ENCODE measurements around the gene SCPEP1. TPM values are rescaled to one million over a fixed set of nuclear protein-coding genes. Genes with fewer than 3 reads are reported as not detected.

SCPEP1 gene
- polyA plus RNA-seq, 1 of the 3 experiments (the other 2 are of a cell fraction), result 99.6 TPM

- Histone ChIP-seq H3K4me3 (ENCODE audit: low read depth in 2 of 2, low read length in 1 of 2) (no peak overlapping the region), H3K9me2 (no peaks in the 10 kb centered on the region), H3K4me1 (ENCODE audit: control insufficient read depth in 1 of 2, insufficient read depth in 2 of 2, low read depth in 1 of 2, low read length in 1 of 2) (peaks cover 0 to 5% of the 10 kb centered on the region in 2 experiments; a peak in 1 of 4 replicates), H2AFZ (ENCODE audit: low read depth) (no peak overlapping the region), H3K79me2 (ENCODE audit: insufficient read depth) (no peaks in the 10 kb centered on the region), H3K36me3 (replicated peaks in 1 of 2; ENCODE audit: control insufficient read depth in 1 of 2, insufficient read depth in 2 of 2, low read length in 1 of 2) (peaks cover 0 to 2% of the 10 kb centered on the region in 2 experiments), H3K9me3 (no peaks in the 10 kb centered on the region), H3K9ac (no peak overlapping the region), H3K4me2 (no peak overlapping the region), H3K27me3 (ENCODE audit: insufficient read depth) (no peaks in the 10 kb centered on the region), H3K27ac (ENCODE audit: low read depth in 2 of 2, low read length in 1 of 2) (no peak overlapping the region), H4K20me1 (ENCODE audit: insufficient read depth) (no peaks in the 10 kb centered on the region), H3F3A (replicated peaks; ENCODE audit: insufficient read depth) (no peaks in the 10 kb centered on the region)
- ChIA-PET CTCF (interaction anchor here (0.7 to 2.7 kb wide), 7 partner anchors 10 to 187 kb away, joined by 3 to 6 read pairs (median 3); no protein-coding TSS in a partner anchor), POLR2A (no interaction called here)
- no peak for DNase-seq
- no peak for TF ChIP-seq RCOR1 (IDR thresholded peaks at IDR 0.05; ENCODE audit: low read length)
- TF ChIP-seq FOSL2 (IDR thresholded peaks at IDR 0.05; ENCODE audit: borderline replicate concordance, low read depth), result no peak
- no peak for TF ChIP-seq NRF1 (IDR thresholded peaks at IDR 0.05; ENCODE audit: low read depth, low read length)
- TF ChIP-seq POLR2AphosphoS5 (IDR thresholded peaks at IDR 0.05; ENCODE audit: low read depth, low read length), result no peak
- WGBS (ENCODE audit: low lambda C conversion rate), result 94% methylated on average over 2 of the region's 2 CpGs
These were observed 28.1 kb downstream of the SCPEP1 start for GRCh38 chr17:57006040-57006439.

- ChIA-PET CTCF (interaction anchor here (0.6 to 2.7 kb wide), 11 partner anchors 11 to 190 kb away, joined by 3 to 29 read pairs (median 5); partner anchors contain the start of gene COIL), POLR2A (no interaction called here)
- no peak for DNase-seq
- peaks cover 0 to 5% of the 10 kb centered on the region in 2 experiments; a peak in 1 of 4 replicates for H3K4me1 ChIP-seq (ENCODE audit: control insufficient read depth in 1 of 2, insufficient read depth in 2 of 2, low read depth in 1 of 2, low read length in 1 of 2)
- no peaks in the 10 kb centered on the region for H3K9me3 ChIP-seq
- H3F3A ChIP-seq (replicated peaks; ENCODE audit: insufficient read depth), result no peaks in the 10 kb centered on the region
- no peak overlapping the region for H2AFZ ChIP-seq (ENCODE audit: low read depth)
- TF ChIP-seq FOSL2 (IDR thresholded peaks at IDR 0.05; ENCODE audit: borderline replicate concordance, low read depth), result no peak
- TF ChIP-seq, protein P1, sequence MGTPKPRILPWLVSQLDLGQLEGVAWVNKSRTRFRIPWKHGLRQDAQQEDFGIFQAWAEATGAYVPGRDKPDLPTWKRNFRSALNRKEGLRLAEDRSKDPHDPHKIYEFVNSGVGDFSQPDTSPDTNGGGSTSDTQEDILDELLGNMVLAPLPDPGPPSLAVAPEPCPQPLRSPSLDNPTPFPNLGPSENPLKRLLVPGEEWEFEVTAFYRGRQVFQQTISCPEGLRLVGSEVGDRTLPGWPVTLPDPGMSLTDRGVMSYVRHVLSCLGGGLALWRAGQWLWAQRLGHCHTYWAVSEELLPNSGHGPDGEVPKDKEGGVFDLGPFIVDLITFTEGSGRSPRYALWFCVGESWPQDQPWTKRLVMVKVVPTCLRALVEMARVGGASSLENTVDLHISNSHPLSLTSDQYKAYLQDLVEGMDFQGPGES (IDR thresholded peaks at IDR 0.05; ENCODE audit: low read depth, low read length), result no peak
- no peak for TF ChIP-seq TEAD4 (IDR thresholded peaks at IDR 0.05; ENCODE audit: borderline replicate concordance, insufficient read depth)
- TF ChIP-seq, protein P2, sequence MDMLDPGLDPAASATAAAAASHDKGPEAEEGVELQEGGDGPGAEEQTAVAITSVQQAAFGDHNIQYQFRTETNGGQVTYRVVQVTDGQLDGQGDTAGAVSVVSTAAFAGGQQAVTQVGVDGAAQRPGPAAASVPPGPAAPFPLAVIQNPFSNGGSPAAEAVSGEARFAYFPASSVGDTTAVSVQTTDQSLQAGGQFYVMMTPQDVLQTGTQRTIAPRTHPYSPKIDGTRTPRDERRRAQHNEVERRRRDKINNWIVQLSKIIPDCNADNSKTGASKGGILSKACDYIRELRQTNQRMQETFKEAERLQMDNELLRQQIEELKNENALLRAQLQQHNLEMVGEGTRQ (IDR thresholded peaks at IDR 0.05; ENCODE audit: borderline replicate concordance, low read depth, low read length), result no peak
- no peak for TF ChIP-seq TCF12 (IDR thresholded peaks at IDR 0.05)
- TF ChIP-seq POLR2AphosphoS5 (IDR thresholded peaks at IDR 0.05; ENCODE audit: low read depth, low read length), result no peak
- no peak for TF ChIP-seq GATA2 (CRISPR knock-in tag; IDR thresholded peaks at IDR 0.05)
- TF ChIP-seq RFX5 (IDR thresholded peaks at IDR 0.05; ENCODE audit: low read length), result no peak
- TF ChIP-seq NFIC (IDR thresholded peaks at IDR 0.05; ENCODE audit: borderline replicate concordance), result no peak
- TF ChIP-seq NRF1 (IDR thresholded peaks at IDR 0.05; ENCODE audit: low read depth, low read length), result no peak
- TF ChIP-seq MEF2A (IDR thresholded peaks at IDR 0.05; ENCODE audit: borderline replicate concordance, low read depth), result no peak
- TF ChIP-seq, protein P3, sequence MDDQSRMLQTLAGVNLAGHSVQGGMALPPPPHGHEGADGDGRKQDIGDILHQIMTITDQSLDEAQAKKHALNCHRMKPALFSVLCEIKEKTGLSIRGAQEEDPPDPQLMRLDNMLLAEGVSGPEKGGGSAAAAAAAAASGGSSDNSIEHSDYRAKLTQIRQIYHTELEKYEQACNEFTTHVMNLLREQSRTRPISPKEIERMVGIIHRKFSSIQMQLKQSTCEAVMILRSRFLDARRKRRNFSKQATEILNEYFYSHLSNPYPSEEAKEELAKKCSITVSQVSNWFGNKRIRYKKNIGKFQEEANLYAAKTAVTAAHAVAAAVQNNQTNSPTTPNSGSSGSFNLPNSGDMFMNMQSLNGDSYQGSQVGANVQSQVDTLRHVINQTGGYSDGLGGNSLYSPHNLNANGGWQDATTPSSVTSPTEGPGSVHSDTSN (IDR thresholded peaks at IDR 0.05), result no peak
- TF ChIP-seq ZBTB33 (IDR thresholded peaks at IDR 0.05; ENCODE audit: borderline replicate concordance, low read depth), result no peak
- no peak for TF ChIP-seq REST (IDR thresholded peaks at IDR 0.05; ENCODE audit: low read depth, low read length)
- no peaks in the 10 kb centered on the region for H3K79me2 ChIP-seq (ENCODE audit: insufficient read depth)
- H3K4me3 ChIP-seq (ENCODE audit: low read depth in 2 of 2, low read length in 1 of 2), result no peak overlapping the region
- H3K9ac ChIP-seq, result no peak overlapping the region
- H3K9me2 ChIP-seq, result no peaks in the 10 kb centered on the region
- 58% methylated on average over 2 of the region's 2 CpGs for WGBS (ENCODE audit: low lambda C conversion rate)
- H3K27me3 ChIP-seq (ENCODE audit: insufficient read depth), result no peaks in the 10 kb centered on the region
- H3K4me2 ChIP-seq, result no peak overlapping the region
- no peaks in the 10 kb centered on the region for H3K36me3 ChIP-seq (replicated peaks in 1 of 2; ENCODE audit: control insufficient read depth in 1 of 2, insufficient read depth in 2 of 2, low read length in 1 of 2)
- H4K20me1 ChIP-seq (ENCODE audit: insufficient read depth), result no peaks in the 10 kb centered on the region
- no peak overlapping the region for H3K27ac ChIP-seq (ENCODE audit: low read depth in 2 of 2, low read length in 1 of 2)
These were observed 31.0 kb downstream of the SCPEP1 start for GRCh38 chr17:57008958-57009357.
